ENCODE data around the gene NMU. TPM values are rescaled to one million over a fixed set of nuclear protein-coding genes. Genes with fewer than 3 reads are reported as not detected.
A peak's percentile ranks its signal among the peaks of the same experiment; 100 is the strongest.
"Not testable (repeated sequence)": the region's sequence is repeated elsewhere in the genome, so short reads cannot be mapped to it uniquely, and the experiment has no call there.

Gene NMU
- total and polyA plus RNA-seq, 7 donors, result 1.7 to 2.5 TPM; not detected in 5

GRCh38 chr4:55568905-55569504, 67.1 kb downstream of the NMU start:
- DNase-seq, result no peak
- H3K4me3 ChIP-seq, result no peak overlapping the region
- no peaks in the 10 kb centered on the region for H3K27me3 ChIP-seq
- TF ChIP-seq POLR2A (IDR thresholded peaks at IDR 0.05) (no peak), EP300 (IDR thresholded peaks at IDR 0.05) (no peak), POLR2AphosphoS5 (IDR thresholded peaks at IDR 0.05) (no peak), CTCF (IDR thresholded peaks at IDR 0.05) (no peak)
- no peak overlapping the region for H3K27ac ChIP-seq
- WGBS, 2 donors, result 38 to 60% methylated on average over 1 of the region's 1 CpG
- intact Hi-C loops (cut with DNase I), result no loop called here
- peaks cover 0 to 3% (median 0%) of the 10 kb centered on the region in 4 donors for H3K9me3 ChIP-seq
- no peaks in the 10 kb centered on the region for H3K4me1 ChIP-seq
- no peaks in the 10 kb centered on the region for H3K36me3 ChIP-seq

GRCh38 chr4:55561889-55562288, 74.2 kb downstream of the NMU start:
- H3K27me3 ChIP-seq, result no peaks in the 10 kb centered on the region
- intact Hi-C loops (cut with DNase I), result no loop called here
- TF ChIP-seq EP300 (IDR thresholded peaks at IDR 0.05) (no peak), CTCF (IDR thresholded peaks at IDR 0.05) (no peak), POLR2A (IDR thresholded peaks at IDR 0.05) (no peak), POLR2AphosphoS5 (IDR thresholded peaks at IDR 0.05) (no peak)

GRCh38 chr4:55560096-55560495, 76.0 kb downstream of the NMU start:
- no peak for DNase-seq
- Histone ChIP-seq H3K27me3 (no peaks in the 10 kb centered on the region), H3K4me1 (no peaks in the 10 kb centered on the region), H3K9me3 (no peaks in the 10 kb centered on the region), H3K4me3 (no peak overlapping the region), H3K27ac (no peak overlapping the region), H3K36me3 (no peaks in the 10 kb centered on the region)
- intact Hi-C loops (cut with DNase I), result no loop called here
- WGBS, 2 donors, result 83% methylated on average over 3 of the region's 3 CpGs
- TF ChIP-seq EP300 (IDR thresholded peaks at IDR 0.05), result no peak

More at GRCh38 chr4:55561889-55562288, 74.2 kb downstream of the NMU start:
- H3K27ac ChIP-seq, result no peak overlapping the region
- no peaks in the 10 kb centered on the region for H3K36me3 ChIP-seq
- 90 to 96% methylated on average over 1 of the region's 1 CpG for WGBS, 2 donors
- DNase-seq, result no peak
- no peak overlapping the region for H3K4me3 ChIP-seq
- H3K9me3 ChIP-seq, result no peaks in the 10 kb centered on the region
- no peaks in the 10 kb centered on the region for H3K4me1 ChIP-seq

DNA sequence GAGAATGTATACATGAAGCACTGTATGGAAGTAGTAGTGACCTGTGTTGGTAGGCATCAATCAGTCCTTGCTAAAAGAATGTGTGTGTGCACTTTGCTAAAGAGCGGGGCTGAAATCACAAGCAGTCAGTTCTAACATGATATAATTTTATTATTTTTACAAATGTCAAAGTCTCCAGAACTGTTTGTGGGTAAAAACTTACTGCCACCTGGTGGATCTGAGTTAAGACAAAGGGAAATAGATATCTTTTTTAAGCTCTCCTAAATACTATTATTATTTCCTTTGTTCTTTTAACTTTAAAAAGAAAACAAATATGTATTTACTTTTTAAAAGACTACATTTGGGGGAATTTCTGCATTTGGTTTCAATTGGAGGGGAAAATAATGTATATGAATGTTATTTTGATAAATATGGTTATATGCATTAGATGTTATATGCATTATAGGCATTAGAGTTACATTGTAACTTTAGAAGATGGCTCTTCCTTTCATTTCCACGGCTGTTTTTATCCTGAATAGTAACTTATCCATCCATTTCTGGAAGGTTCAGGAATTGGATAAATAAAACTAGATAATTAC, 81.6 kb downstream of the NMU start:
- no peak for DNase-seq
- peaks cover 0 to 15% (median 4%) of the 10 kb centered on the region in 4 donors for H3K4me1 ChIP-seq
- no peak overlapping the region for H3K27ac ChIP-seq
- TF ChIP-seq CTCF (IDR thresholded peaks at IDR 0.05) (peak in 3 of 4 experiments; percentile 8 to 44 (median 20)), POLR2A (IDR thresholded peaks at IDR 0.05) (no peak)
- no peaks in the 10 kb centered on the region for H3K9me3 ChIP-seq
- no peaks in the 10 kb centered on the region for H3K27me3 ChIP-seq
- intact Hi-C loops (cut with DNase I), result loop anchor here (2.0 to 10.0 kb wide), 2 partner anchors 110 to 208 kb away; partner anchors contain the start of gene SRD5A3
- no peaks in the 10 kb centered on the region for H3K36me3 ChIP-seq
- 20 to 57% methylated on average over 2 of the region's 2 CpGs for WGBS, 2 donors
- no peak overlapping the region for H3K4me3 ChIP-seq

- no peaks in the 10 kb centered on the region for H3K9me3 ChIP-seq
- H3K4me3 ChIP-seq, result peak overlapping the region; percentile 9 to 46 (median 37)
- no peaks in the 10 kb centered on the region for H3K27me3 ChIP-seq
- peak overlapping the region in 3 of 4 donors; percentile 61 to 80 (median 72) for H3K27ac ChIP-seq
- intact Hi-C loops (cut with DNase I), result loop anchor here (2.0 to 10.0 kb wide), 2 partner anchors 109 to 207 kb away; partner anchors contain the start of gene SRD5A3
- TF ChIP-seq POLR2AphosphoS5 (IDR thresholded peaks at IDR 0.05) (peak in 1 of 4 donors; percentile 42), POLR2A (IDR thresholded peaks at IDR 0.05) (no peak)
- DNase-seq, result peak; percentile 81
- WGBS, 2 donors, result 72 to 75% methylated on average over 10 of the region's 10 CpGs
- peaks cover 0 to 15% (median 4%) of the 10 kb centered on the region in 4 donors for H3K4me1 ChIP-seq
- no peaks in the 10 kb centered on the region for H3K36me3 ChIP-seq
Measured at GRCh38 chr4:55553441-55554201, 82.5 kb downstream of the NMU start.

DNA sequence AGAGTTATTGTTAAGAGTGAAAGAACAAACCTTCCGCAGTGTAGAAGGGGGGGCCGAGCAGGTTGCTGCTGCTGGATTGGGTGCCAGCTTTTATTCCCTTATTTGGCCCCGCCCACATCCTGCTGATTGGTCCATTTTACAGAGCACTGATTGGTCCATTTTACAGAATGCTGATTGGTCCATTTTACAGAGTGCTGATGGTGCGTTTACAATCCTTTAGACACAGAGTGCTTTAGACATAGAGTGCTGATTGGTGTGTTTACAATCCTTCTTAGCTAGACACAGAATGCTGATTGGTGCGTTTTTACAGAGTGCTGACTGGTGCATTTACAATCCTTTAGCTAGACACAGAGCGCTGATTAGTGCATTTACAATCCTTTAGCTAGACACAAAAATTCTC, 84.1 kb downstream of the NMU start:
- 84 to 93% methylated on average over 6 of the region's 6 CpGs for WGBS, 2 donors
- DNase-seq, H3K4me3 ChIP-seq, H3K36me3 ChIP-seq, H3K27ac ChIP-seq, H3K27me3 ChIP-seq, H3K9me3 ChIP-seq: not testable (repeated sequence)
- peaks cover 0 to 23% (median 8%) of the 10 kb centered on the region in 4 donors for H3K4me1 ChIP-seq
- intact Hi-C loops (cut with DNase I), result loop anchor here (10.0 kb wide), 1 partner anchor 107 kb away; no protein-coding TSS in a partner anchor

Measured in sigmoid colon (tissue), 7 donors.